Central memory CD8-positive, alpha-beta T cell (primary cell): ENCODE measurements around the gene KSR2.
"Not testable (repeated sequence)": the region's sequence is repeated elsewhere in the genome, so short reads cannot be mapped to it uniquely, and the experiment has no call there.

Experiments used
- ATAC-seq: fragments of 150-1000 bp; cut with Tn5 transposase; replicated peaks from 2 replicates; pipeline ENCODE4 v1.10.0; 2022; ENCODE audit warnings: mild to moderate bottlenecking, moderate FRiP score, moderate number of reproducible peaks; ENCODE audit not compliant: poor library complexity, severe bottlenecking; ENCODE audit errors: extremely low read depth
- DNase-seq, 2 donors: peaks; one replicate each; pipeline ENCODE4 v3.0.0; 2021; ENCODE audit warnings: low spot score in 2 of 2
- H3K27ac Mint-ChIP-seq: one replicate; pipeline ENCODE4 v1.8.0; 2022; ENCODE audit warnings: low read depth, mild to moderate bottlenecking, moderate library complexity, mixed read lengths
- H3K27me3 Mint-ChIP-seq: one replicate; pipeline ENCODE4 v1.8.0; 2022; ENCODE audit warnings: mixed read lengths
- H3K36me3 Mint-ChIP-seq: one replicate; pipeline ENCODE4 v1.8.0; 2022; ENCODE audit warnings: mild to moderate bottlenecking, moderate library complexity, mixed read lengths; ENCODE audit not compliant: insufficient read depth
- H3K4me1 Mint-ChIP-seq: one replicate; pipeline ENCODE4 v1.8.0; 2022; ENCODE audit warnings: mixed read lengths
- H3K4me3 Mint-ChIP-seq: one replicate; pipeline ENCODE4 v1.8.0; 2022; ENCODE audit warnings: mild to moderate bottlenecking, moderate library complexity, mixed read lengths
- H3K9me3 Mint-ChIP-seq: one replicate; pipeline ENCODE4 v1.8.0; 2022; ENCODE audit warnings: mixed read lengths

Gene KSR2

DNA sequence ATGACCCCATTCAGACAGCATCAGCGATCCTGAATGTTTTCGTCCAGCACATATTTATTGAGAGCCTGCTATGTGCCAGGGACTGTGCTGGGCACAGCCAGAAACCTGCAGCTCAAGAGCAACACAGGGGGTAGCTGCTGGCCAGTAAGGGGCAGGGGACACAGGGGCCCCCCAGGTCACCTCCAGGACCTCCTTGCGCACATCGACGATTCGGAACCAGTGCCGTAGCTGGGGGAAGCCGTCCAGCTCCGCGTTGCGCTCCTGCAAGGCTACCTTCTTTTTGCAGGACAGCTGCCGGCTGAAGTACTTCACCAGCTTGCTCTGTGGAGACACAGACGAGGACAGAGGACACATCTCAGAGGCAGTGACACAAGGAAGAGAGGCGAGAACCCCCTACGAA lies 108.7 kb downstream of the KSR2 start:
- H3K9me3 Mint-ChIP-seq = no peaks in the 10 kb centered on the region
- peaks cover 24% of the 10 kb centered on the region for H3K27me3 Mint-ChIP-seq
- ATAC-seq (no peak), DNase-seq (no peak)
- H3K4me3 Mint-ChIP-seq = no peak overlapping the region
- H3K4me1 Mint-ChIP-seq = no peaks in the 10 kb centered on the region
- peaks cover 3% of the 10 kb centered on the region for H3K36me3 Mint-ChIP-seq
- no peak overlapping the region for H3K27ac Mint-ChIP-seq

- DNase-seq (peak in 1 of 2 donors; percentile 18), ATAC-seq (no peak)
- Mint-ChIP-seq H3K4me1 (no peaks in the 10 kb centered on the region), H3K27ac (no peak overlapping the region), H3K9me3 (no peaks in the 10 kb centered on the region), H3K27me3 (peaks cover 4% of the 10 kb centered on the region), H3K36me3 (peaks cover 3% of the 10 kb centered on the region), H3K4me3 (no peak overlapping the region)
These were observed 110.9 kb downstream of the KSR2 start for GRCh38 chr12:117857632-117858612.

DNA sequence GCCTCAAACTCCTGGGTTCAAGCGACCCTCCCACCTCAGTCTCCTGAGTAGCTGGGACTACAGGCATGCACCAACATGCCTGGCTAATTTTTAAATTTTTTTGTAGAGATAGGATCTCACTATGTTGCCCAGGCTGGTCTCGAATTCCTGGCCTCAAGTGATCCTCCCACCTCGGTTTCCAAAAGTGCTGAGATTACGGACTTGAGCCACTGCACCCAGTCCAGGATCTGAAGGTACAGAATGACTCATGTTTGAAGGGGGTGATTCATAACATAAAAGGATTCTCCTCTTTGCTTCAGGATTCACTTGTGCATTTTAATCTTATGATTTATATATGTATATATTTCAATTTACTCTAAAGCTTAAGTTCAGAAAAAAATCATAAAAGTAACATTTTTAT lies 111.7 kb downstream of the KSR2 start:
- DNase-seq, H3K4me3 Mint-ChIP-seq, H3K27ac Mint-ChIP-seq, H3K9me3 Mint-ChIP-seq, H3K27me3 Mint-ChIP-seq, H3K36me3 Mint-ChIP-seq, H3K4me1 Mint-ChIP-seq, ATAC-seq: not testable (repeated sequence)

DNA sequence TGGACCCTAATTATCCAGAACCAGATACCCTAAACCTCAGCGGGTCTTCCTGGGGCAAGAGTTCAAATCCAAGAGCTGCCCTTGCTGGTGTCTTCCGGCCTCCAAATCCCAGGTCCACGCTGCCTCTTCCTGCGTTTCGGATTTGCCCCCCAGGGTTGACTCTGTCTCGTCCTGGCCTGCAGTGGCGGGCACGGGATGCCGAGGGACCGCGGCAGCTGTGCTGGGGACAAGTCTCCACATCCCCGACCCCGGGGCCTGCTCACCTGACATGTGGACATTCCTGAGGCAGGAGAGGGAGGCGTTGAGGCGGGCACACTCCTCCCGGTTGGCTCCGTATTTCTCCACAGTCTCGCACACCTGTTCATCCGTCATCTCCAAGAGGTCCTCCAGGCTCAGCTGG lies 113.6 kb downstream of the KSR2 start:
- peaks cover 1% of the 10 kb centered on the region for H3K27me3 Mint-ChIP-seq
- ATAC-seq = no peak
- H3K9me3 Mint-ChIP-seq = no peaks in the 10 kb centered on the region
- no peak overlapping the region for H3K4me3 Mint-ChIP-seq
- no peaks in the 10 kb centered on the region for H3K4me1 Mint-ChIP-seq
- no peak overlapping the region for H3K27ac Mint-ChIP-seq
- no peaks in the 10 kb centered on the region for H3K36me3 Mint-ChIP-seq
- no peak for DNase-seq

- DNase-seq (no peak), ATAC-seq (no peak)
- Mint-ChIP-seq H3K27me3 (peaks cover 8% of the 10 kb centered on the region), H3K4me1 (no peaks in the 10 kb centered on the region), H3K9me3 (no peaks in the 10 kb centered on the region), H3K27ac (no peak overlapping the region), H3K36me3 (no peaks in the 10 kb centered on the region), H3K4me3 (no peak overlapping the region)
These were observed 114.3 kb downstream of the KSR2 start for GRCh38 chr12:117854339-117855012.

DNA sequence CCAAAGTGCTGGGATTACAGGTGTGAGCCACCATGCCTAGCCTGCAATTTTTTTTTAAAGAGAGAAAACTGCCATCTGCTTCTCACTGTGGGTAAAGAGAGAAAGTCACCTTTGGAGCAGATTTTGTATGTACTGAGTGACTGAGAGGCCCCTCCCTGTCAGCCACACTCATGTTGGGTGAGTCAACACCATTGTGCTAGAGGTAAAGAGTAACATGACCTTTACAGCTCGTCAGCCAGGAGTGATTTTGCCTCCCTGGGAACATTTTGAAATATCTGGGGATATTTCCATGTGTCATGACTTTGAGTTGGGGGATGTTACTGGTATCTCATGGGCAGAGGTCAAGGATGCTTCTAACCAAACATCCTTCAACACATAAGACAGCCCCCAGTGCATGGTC lies 115.2 kb downstream of the KSR2 start:
- Mint-ChIP-seq H3K27ac (no peak overlapping the region), H3K4me3 (no peak overlapping the region), H3K27me3 (peaks cover 17% of the 10 kb centered on the region), H3K4me1 (no peaks in the 10 kb centered on the region), H3K9me3 (no peaks in the 10 kb centered on the region), H3K36me3 (no peaks in the 10 kb centered on the region)
- no peak for ATAC-seq
- DNase-seq = no peak

DNA sequence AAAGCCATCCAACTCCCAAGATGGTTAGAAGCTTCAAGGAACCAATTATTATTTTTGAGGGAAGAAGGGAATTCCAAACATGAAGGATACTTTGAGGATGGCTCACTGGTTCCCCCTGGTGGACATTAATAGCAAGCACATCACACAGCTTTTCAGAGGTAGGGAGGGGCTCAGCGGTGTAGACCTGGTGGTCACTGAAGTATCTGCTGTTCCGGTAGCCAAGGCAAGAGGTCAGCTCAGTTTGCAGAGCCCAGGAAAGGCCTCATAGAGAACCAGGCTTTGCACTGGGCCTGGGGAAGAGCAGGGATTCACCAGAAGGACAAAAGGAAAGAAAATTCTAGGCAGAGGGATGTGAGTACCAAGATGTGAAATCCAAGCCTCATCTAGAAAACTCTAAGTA lies 118.7 kb downstream of the KSR2 start:
- ATAC-seq (no peak), DNase-seq (no peak)
- H3K27ac Mint-ChIP-seq = no peak overlapping the region

GRCh38 chr12:117847371-117847770 lies 121.4 kb downstream of the KSR2 start:
- Mint-ChIP-seq H3K4me1 (no peaks in the 10 kb centered on the region), H3K27ac (no peak overlapping the region), H3K27me3 (peaks cover 49% of the 10 kb centered on the region), H3K4me3 (no peak overlapping the region), H3K9me3 (no peaks in the 10 kb centered on the region), H3K36me3 (no peaks in the 10 kb centered on the region)
- DNase-seq (no peak), ATAC-seq (no peak)

More for the DNA sequence above, 118.7 kb downstream of the KSR2 start:
- Mint-ChIP-seq H3K27me3 (peaks cover 43% of the 10 kb centered on the region), H3K9me3 (no peaks in the 10 kb centered on the region), H3K36me3 (no peaks in the 10 kb centered on the region), H3K4me1 (no peaks in the 10 kb centered on the region), H3K4me3 (no peak overlapping the region)

GRCh38 chr12:117845271-117845904 lies 123.4 kb downstream of the KSR2 start:
- Mint-ChIP-seq H3K4me3 (no peak overlapping the region), H3K27me3 (peaks cover 66% of the 10 kb centered on the region), H3K4me1 (no peaks in the 10 kb centered on the region), H3K27ac (no peak overlapping the region), H3K9me3 (no peaks in the 10 kb centered on the region), H3K36me3 (no peaks in the 10 kb centered on the region)
- no peak for DNase-seq
- no peak for ATAC-seq

DNA sequence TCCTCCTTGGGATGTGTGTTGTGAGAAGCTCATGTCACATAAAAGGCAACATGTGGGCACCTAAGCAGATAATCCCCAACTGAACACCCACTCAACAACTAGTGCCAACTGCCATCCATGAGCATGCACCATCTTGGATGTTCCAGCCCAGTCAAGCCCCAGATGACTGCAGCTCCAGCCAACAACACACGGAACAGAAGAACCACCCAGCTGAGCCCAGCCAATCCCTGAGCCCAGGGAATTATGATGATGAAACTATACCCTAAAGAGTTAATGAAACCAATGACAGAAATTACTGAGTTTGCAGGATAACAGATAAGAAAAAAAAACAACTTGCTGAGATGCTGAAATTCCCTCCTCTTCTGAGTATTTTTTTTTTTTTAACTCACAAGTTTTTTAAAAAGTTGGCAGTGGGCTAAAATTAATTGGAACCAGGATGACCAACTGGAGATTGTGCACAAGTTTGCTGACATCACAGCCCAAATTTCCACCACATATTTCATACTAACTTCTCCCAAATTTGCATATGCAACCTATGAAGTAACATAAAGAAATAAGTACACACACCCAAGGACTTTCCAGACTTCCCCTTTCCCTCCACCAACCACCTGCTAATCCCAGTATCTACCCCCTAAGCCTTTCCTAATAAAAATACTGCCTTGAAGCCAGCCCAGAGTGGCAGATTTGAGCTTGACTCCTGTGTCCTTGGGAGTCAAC lies 124.5 kb downstream of the KSR2 start:
- Mint-ChIP-seq H3K27me3 (peaks cover 57% of the 10 kb centered on the region), H3K4me1 (no peaks in the 10 kb centered on the region)
- DNase-seq = no peak

DNA sequence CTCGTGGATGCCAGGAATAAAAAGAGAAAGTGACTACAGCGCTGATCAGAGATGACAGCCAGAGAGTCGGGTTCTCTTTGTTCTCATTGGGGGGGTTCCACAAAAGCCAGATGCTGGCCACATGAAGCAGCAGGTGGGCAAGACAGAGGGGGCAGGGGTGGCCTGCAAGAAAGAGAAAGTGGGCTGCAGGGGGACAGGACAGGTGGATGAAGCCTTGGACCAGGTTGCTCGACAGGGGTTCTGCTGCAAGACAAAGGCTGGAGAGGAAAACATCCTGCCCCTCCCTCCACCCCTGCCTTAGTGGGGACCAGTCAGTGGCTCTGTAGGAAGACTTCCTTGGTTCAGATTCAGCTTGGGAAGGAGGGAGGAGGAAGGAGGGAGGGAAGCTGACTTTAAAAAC lies 126.2 kb downstream of the KSR2 start:
- Mint-ChIP-seq H3K4me3 (no peak overlapping the region), H3K36me3 (no peaks in the 10 kb centered on the region), H3K27ac (no peak overlapping the region), H3K9me3 (no peaks in the 10 kb centered on the region), H3K4me1 (no peaks in the 10 kb centered on the region), H3K27me3 (peaks cover 51% of the 10 kb centered on the region)
- ATAC-seq (no peak), DNase-seq (no peak)

More for the DNA sequence above, 124.5 kb downstream of the KSR2 start:
- no peak overlapping the region for H3K27ac Mint-ChIP-seq
- H3K9me3 Mint-ChIP-seq = no peaks in the 10 kb centered on the region
- H3K36me3 Mint-ChIP-seq = no peaks in the 10 kb centered on the region
- ATAC-seq = no peak
- H3K4me3 Mint-ChIP-seq = no peak overlapping the region

- no peaks in the 10 kb centered on the region for H3K9me3 Mint-ChIP-seq
- peaks cover 51% of the 10 kb centered on the region for H3K27me3 Mint-ChIP-seq
- H3K36me3 Mint-ChIP-seq = no peaks in the 10 kb centered on the region
- no peak overlapping the region for H3K4me3 Mint-ChIP-seq
- H3K27ac Mint-ChIP-seq = no peak overlapping the region
- no peak for ATAC-seq
- H3K4me1 Mint-ChIP-seq = peaks cover 3% of the 10 kb centered on the region
- DNase-seq = no peak
These were observed 126.6 kb downstream of the KSR2 start for GRCh38 chr12:117842220-117842619.
